ENCODE results near the gene RGS19. TPM values are rescaled to one million over a fixed set of nuclear protein-coding genes. Genes with fewer than 3 reads are reported as not detected.

Gene RGS19
- polyA plus RNA-seq, 3 donors = 6.0 to 7.9 (median 6.7) TPM

- no peak for DNase-seq
These were observed 14.0 kb downstream of the RGS19 start for GRCh38 chr20:64065062-64065973.

DNA sequence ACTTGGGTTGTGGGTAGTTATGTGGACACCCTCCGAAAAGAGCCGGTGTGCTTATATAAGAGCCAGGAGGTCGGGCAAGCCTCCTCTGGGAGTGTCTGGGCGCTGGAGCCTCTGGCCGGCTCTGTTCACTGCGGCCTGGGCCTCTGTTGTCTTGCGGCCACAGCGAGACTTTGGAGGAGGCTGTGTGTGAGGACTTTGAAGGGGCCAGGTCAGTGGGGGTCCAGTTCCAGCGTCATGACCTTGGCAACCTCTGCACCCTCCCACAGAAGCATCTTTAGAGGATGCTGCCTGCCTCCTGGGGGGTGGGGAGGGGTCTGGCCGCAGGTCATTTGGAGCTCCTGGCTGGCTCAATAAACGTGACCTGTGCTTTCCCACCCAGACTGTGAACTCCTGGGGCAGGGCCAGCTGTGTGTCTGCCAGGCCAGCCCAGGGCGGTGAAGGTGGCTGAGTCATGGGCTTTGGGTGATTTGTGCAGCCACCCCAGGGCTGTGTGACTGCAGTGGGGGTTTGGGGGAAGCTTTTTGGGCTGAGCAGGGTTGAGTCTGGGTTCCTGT, 15.1 kb downstream of the RGS19 start:
- no peak for DNase-seq

- no peak for DNase-seq
These were observed 15.8 kb downstream of the RGS19 start for GRCh38 chr20:64063389-64064144.

DNA sequence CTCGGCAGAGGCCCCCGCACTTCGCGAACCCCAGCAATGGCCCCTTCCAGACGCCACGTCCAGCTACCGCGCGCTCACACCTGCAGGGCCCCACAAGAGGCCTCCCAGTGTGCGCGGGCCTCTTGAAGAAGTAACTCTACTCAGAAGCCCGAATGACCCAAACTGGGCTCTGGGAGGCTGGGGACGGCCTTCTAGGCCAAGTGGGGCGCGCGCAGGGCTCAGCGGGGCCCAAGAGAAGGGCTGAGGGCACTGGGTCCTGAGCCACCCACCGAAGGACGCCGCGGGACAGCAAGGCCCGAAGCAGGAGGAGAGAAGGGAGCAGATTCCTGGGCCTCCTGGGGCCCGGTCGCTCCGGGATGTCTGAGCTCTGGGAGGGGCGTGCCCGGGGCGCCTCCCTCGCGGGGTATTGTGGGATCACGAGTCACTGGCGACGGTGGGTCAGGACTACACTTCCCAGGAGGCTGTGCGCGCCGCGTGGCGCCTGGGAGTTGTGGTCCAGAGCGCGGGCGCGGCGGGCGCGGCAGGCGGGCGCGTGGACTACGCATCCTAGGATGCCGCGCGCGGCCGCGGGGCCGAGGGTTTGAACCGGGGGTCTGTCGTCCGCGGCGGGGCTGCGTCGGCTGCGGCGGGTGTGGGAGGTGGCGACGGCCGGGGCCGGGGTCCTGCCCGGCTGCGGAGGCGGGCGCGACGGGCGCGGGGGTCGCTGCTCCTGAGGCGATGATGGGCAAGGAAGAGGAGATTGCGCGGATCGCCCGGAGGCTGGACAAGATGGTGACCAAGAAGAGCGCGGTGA, 16.5 kb downstream of the RGS19 start, which contains the start of gene TCEA2:
Gene TCEA2 (plus strand): TSS at position 603 of the 793 bp plus-strand sequence. CDS start 115 bp downstream, at position 718.
- peak; percentile 97 for DNase-seq

DNA sequence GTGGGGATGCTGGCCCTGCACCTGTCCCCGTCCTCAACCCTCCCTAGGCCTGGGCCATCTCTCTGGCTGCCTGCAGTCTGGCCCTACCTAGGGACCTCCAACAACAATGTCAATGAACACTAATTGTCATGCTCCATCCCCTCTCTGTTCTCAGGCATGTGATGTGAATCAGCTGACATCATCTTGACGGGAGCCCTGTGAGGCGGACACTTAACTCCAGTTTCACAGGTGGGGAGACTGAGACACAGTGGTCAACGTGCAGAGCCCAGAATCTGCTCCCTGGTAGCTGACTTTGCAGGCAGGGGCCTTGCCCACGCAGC, 17.1 kb downstream of the RGS19 start:
- no peak for DNase-seq

- no peak for DNase-seq
These were observed 20.8 kb downstream of the RGS19 start for GRCh38 chr20:64058536-64058935.

GRCh38 chr20:64057628-64058498, 21.5 kb downstream of the RGS19 start:
- DNase-seq = peak; percentile 73

GRCh38 chr20:64056889-64057627, 22.3 kb downstream of the RGS19 start:
- DNase-seq = no peak

GRCh38 chr20:64056639-64056888, 22.8 kb downstream of the RGS19 start:
- DNase-seq = no peak

DNA sequence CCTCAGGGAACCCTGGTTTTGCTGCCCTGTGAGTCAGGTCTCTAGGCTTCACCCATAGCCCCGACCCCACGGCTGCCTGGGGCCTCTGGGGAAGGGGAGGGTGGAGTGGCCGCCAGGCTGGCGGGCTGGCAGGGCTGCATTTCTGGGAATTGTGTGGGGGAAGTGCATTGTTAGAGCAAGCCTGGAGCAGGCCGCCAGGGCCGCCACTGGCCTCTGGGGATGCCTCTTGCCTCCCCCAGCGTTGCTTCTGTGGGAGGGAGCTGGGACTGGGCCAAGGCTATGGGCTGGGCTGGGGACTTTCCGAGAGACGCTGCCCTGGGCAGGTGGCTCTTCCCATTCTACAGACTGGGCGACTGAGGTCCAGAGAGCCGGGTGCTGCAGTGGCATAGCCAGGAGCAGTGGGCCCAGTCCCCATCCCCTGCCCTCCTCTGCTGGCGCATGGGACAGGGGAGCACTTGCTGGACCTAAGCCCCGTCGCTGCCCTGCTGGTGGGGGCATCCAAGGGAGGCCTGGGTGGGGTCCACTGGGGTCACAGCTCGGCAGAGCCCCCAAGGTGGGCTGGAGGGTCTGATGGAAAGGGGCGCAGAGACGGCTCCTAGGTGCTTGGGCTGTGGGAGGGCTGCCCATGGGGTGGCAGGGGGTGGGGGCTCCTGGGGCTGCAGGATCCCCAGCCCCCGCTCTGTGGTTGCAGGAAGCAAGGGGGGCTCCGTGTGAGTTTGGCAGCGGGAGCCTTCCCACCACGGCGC, 23.3 kb downstream of the RGS19 start:
- DNase-seq = no peak

DNA sequence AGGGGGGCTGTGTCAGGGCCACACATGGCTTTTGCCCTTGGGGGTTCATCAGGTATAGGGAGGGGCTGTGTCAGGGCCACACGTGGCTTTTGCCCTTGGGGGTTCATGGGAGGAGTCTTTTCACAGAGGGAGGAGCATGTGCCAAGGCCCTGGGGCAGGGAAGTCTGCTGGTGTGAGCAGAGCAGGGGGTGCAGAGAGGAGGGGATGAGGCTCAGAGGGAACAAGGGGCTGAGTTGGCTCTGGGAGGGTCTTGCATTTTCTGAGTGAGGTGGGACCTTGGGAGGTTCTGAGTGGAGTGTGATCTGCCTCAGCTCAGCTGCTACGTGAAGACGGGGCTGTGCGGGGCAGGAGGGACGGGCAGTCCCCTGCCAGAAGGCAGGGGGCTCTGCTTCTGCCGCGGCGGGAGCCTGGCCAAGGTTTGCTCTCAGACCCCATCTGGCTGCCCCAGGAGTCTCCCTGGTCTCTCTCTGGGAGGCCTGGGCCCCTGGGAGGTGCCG, 23.9 kb downstream of the RGS19 start:
- DNase-seq = no peak

DNA sequence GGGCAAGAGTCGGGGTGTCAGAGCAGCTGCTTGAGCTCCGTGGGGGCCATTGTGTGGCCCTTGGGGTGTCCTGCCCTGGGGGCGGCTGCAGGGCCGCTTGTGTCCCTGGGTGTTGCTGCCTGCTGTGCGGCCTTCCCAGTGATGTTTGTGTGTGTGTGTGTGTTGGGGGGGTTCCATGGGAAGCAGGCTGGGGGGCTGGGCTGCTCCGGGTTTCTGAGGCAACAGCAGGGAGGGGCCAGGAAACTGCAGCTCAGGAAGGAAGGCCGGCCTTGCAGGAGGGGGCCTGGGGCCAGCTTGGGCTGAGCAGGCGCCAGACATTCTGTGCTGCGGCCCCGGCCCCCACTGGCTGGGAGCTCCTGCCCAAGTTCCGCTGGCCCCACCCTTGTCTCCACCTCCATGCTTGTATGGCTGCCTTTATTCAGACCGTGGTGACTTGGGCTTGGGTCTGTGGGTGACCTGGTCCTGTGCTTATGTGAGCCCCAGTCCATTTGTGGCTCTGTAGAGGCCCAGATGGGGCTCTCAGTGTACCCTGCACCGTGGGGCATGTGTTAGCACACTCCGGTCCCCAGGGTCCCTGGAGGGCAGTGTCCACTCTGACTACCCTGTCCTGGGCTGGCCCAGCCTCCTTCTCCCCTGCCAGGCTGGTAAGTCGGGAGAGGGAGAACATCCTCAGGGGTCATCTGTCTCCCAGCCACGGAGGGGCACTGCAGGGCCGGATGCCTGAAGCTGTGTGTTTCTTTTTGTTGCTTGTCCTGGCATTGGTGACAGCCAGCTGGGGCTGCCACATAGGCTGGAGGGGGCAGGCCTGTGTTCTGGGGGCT, 25.3 kb downstream of the RGS19 start:
- DNase-seq = no peak

GRCh38 chr20:64052987-64053840, 26.1 kb downstream of the RGS19 start:
- no peak for DNase-seq

- no peak for DNase-seq
These were observed 27.0 kb downstream of the RGS19 start for GRCh38 chr20:64052326-64052722.

GRCh38 chr20:64051561-64052325, 27.6 kb downstream of the RGS19 start:
- no peak for DNase-seq

DNA sequence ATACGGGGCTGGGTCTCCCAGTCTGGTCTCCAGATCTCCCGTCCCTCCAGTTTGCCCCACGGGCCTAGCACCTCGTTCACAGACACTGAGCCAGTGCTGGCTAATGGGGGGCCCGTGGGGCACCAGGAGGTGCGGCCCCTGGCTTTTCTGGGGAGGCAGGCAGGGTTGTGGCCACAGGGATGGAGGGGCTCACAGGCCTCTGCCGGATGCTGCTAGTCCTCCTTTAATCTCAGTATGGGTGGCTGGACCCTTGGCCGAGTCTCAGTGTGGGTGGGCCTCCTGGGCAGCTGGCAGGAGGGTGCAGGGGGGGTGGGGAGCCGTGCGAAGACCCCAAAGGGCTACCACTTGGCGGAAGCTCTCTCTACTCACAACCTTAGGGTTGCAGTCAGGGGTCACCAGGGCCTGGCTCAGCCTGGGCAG, 28.3 kb downstream of the RGS19 start:
- no peak for DNase-seq
